Activated T-cell treated with anti-CD3 and anti-CD28 coated beads, Interleukin-2, amount 50 U/mL, for 24 hours (primary cell): ENCODE data around the gene PARM1.

Experiments used
- DNase-seq: peaks from one replicate; pipeline ENCODE4 v3.0.0-alpha.2; 2020
- H3K27ac Mint-ChIP-seq: 2 replicates; pipeline ENCODE4 v1.8.0; 2020; ENCODE audit warnings: mild to moderate bottlenecking, mixed read lengths
- H3K27me3 Mint-ChIP-seq: 2 replicates; pipeline ENCODE4 v1.8.0; 2020; ENCODE audit warnings: mixed read lengths
- H3K36me3 Mint-ChIP-seq: 2 replicates; pipeline ENCODE4 v1.8.0; 2020; ENCODE audit warnings: low read depth, mixed read lengths
- H3K4me1 Mint-ChIP-seq: 2 replicates; pipeline ENCODE4 v1.8.0; 2020; ENCODE audit warnings: low read depth, mixed read lengths
- H3K4me3 Mint-ChIP-seq: 2 replicates; pipeline ENCODE4 v1.8.0; 2020; ENCODE audit warnings: mild to moderate bottlenecking, moderate library complexity, mixed read lengths
- H3K9me3 Mint-ChIP-seq: 2 replicates; pipeline ENCODE4 v1.8.0; 2020; ENCODE audit warnings: mixed read lengths

The PARM1 gene

GRCh38 chr4:75016472-75016871 is 83.6 kb downstream of the PARM1 start:
- Mint-ChIP-seq H3K27ac (no peak overlapping the region), H3K9me3 (no peaks in the 10 kb centered on the region), H3K27me3 (no peaks in the 10 kb centered on the region), H3K36me3 (no peaks in the 10 kb centered on the region), H3K4me3 (no peak overlapping the region), H3K4me1 (no peaks in the 10 kb centered on the region)
- DNase-seq = no peak

DNA sequence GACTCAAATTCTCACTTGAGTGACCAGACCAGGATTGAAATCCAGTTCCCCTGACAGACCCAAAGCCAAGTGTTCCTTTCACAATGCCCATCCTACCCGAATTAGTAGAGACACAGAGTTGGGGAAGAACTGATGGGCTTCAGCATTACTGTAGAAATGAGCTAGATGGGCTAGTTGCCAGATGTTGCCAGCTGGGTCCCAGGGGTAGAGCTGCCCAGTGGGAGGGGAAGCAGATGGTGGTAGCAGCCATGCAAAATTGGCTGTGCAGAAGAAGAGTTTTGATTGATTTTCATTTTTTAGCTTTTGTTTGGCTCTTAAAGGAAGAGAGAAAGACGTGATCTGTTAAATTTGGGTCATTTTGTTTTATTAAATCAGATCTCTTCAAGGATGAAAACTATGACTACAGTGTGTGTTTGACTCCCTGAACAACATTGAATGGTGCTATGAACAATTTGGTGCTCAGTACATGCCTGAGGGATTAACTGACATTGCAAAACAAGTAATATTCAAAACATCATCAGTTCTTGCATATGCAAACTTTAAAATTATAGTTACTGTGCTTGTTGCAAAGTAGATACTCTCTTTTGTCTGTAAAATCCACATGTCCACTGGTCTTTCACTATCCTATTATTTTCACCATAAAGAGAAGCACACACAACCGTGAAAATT is 86.0 kb downstream of the PARM1 start:
- Mint-ChIP-seq H3K36me3 (no peaks in the 10 kb centered on the region), H3K9me3 (no peaks in the 10 kb centered on the region), H3K27me3 (no peaks in the 10 kb centered on the region), H3K4me3 (no peak overlapping the region), H3K4me1 (no peaks in the 10 kb centered on the region), H3K27ac (no peak overlapping the region)
- no peak for DNase-seq

DNA sequence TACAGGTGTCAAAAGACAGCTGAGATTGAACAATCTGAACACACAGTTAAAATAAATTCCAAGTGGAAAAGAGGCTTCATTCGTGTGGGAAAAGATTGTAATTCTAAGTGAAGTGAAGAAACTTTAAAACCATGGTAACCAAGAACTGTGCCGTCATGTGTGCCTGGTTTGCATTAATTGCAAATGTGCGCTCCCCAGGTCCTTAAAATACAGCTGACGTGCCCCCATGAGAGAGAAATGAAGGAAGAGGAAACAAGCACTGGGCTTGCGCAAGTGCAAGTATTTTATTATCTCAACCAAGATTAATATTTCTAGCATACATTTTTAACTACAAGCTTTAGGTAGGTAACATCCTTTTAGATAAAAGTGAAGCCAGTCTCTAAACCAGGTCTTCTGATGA is 92.5 kb downstream of the PARM1 start:
- Mint-ChIP-seq H3K9me3 (no peaks in the 10 kb centered on the region), H3K36me3 (no peaks in the 10 kb centered on the region), H3K27ac (no peak overlapping the region), H3K4me1 (no peaks in the 10 kb centered on the region), H3K27me3 (no peaks in the 10 kb centered on the region), H3K4me3 (no peak overlapping the region)
- no peak for DNase-seq

DNA sequence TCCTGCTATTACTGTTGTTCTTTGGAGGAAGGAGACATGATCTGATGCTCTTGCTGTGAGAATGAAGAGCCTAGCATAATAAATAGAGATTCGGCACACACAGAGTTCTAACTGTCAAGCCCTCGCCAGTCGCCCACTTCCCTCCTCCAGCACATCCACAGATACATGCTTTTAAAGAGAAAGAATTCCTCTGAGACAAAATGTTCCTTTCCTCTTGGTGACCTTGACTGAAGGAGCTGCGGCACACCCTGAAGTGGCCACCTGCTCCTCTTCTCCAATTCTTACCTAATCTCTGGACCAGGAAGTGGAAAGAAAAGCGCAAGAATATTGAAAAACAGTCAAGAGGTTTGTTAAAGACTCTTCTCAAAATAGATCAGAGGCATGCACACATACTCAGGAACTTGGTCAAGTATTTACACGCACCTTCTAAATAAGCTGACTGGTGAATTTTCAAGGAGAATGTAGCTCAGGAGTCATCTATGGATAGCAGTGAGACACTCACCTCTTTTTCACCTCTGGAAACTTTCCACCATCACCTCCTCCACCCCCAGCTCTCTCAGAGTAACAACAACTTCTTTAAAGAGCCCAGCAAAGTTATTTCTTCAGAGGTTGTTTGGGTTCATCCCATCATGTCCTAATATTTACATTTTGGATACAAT is 95.4 kb downstream of the PARM1 start:
- Mint-ChIP-seq H3K4me1 (no peaks in the 10 kb centered on the region), H3K9me3 (no peaks in the 10 kb centered on the region), H3K4me3 (no peak overlapping the region), H3K36me3 (no peaks in the 10 kb centered on the region), H3K27ac (no peak overlapping the region), H3K27me3 (no peaks in the 10 kb centered on the region)
- DNase-seq = no peak

- no peaks in the 10 kb centered on the region for H3K36me3 Mint-ChIP-seq
- no peaks in the 10 kb centered on the region for H3K4me1 Mint-ChIP-seq
Observed at GRCh38 chr4:75030028-75030427, 97.1 kb downstream of the PARM1 start.

DNA sequence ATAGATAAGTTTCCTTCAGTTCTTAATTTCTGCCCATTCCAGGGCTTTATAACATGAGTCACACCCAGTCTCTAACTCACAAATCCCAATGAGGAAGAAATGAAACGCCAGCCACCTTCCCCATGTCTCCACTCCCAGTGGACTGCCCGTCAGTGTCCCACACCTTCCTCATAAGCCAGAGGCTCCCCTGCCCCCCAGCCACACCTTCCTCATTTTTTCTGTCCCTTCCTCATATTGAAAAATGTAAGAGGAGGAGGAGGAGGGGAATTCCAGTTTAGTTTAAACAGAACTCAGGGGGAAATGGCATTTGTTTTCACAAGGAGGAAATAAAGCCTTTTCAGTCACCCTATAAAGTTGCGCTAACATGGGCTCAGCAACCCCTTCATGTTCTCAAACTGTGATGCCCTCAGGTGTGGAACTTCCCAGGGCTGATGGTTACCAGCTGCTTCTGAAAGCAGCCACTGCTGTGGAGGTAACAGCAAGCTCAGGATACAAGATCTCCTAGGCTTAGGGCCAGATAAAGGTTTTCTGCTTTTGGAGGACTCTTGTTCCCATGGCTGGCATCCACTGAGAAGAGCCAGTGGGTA is 97.8 kb downstream of the PARM1 start:
- no peak overlapping the region for H3K4me3 Mint-ChIP-seq
- DNase-seq = no peak
- H3K9me3 Mint-ChIP-seq = no peaks in the 10 kb centered on the region
- H3K27me3 Mint-ChIP-seq = no peaks in the 10 kb centered on the region
- H3K36me3 Mint-ChIP-seq = no peaks in the 10 kb centered on the region
- no peak overlapping the region for H3K27ac Mint-ChIP-seq
- no peaks in the 10 kb centered on the region for H3K4me1 Mint-ChIP-seq

More at GRCh38 chr4:75030028-75030427, 97.1 kb downstream of the PARM1 start:
- Mint-ChIP-seq H3K4me3 (no peak overlapping the region), H3K27me3 (no peaks in the 10 kb centered on the region), H3K27ac (no peak overlapping the region), H3K9me3 (no peaks in the 10 kb centered on the region)
- no peak for DNase-seq

DNA sequence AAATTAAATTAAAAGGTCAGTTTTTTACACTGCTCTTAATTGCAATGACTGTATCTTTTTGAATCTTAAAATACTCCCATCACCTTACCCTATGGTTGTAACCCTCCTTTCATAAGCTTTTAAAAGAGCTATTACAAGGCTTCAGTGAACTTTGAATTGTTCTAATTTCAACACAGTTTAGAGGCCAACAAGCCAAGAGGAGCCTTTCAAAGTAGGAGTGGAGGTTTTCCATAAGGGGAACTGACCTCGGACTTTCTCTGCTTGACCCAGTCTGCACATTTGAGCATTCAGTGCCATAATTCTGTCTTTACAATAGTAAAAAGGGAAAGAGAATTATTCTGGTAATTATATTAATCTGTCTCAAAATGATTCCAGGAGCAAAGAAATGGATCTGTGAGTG is 98.9 kb downstream of the PARM1 start:
- Mint-ChIP-seq H3K4me1 (no peaks in the 10 kb centered on the region), H3K9me3 (no peaks in the 10 kb centered on the region), H3K27ac (no peak overlapping the region), H3K4me3 (no peak overlapping the region), H3K27me3 (no peaks in the 10 kb centered on the region), H3K36me3 (no peaks in the 10 kb centered on the region)
- no peak for DNase-seq

DNA sequence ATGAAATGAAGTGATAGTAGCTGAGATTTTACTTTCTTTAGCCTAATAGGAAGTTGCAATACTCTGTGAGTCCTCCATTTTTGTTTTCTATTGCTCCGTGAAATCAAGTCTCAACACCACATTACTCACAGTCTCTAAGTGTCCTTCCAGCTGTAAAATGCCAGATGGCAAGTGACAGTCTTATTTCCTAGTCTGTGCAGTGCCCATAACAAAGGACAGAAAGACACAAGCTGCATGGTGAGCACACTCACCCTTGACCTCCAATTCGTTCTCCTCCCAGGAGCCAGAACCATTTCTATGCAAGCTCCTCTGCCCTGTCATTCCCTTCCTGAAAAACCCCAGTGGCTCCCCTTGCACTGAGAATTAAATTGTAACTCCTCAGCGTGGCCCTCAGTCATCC is 101.6 kb downstream of the PARM1 start:
- Mint-ChIP-seq H3K27ac (no peak overlapping the region), H3K4me3 (no peak overlapping the region), H3K9me3 (no peaks in the 10 kb centered on the region), H3K27me3 (no peaks in the 10 kb centered on the region), H3K36me3 (no peaks in the 10 kb centered on the region), H3K4me1 (no peaks in the 10 kb centered on the region)
- DNase-seq = no peak

DNA sequence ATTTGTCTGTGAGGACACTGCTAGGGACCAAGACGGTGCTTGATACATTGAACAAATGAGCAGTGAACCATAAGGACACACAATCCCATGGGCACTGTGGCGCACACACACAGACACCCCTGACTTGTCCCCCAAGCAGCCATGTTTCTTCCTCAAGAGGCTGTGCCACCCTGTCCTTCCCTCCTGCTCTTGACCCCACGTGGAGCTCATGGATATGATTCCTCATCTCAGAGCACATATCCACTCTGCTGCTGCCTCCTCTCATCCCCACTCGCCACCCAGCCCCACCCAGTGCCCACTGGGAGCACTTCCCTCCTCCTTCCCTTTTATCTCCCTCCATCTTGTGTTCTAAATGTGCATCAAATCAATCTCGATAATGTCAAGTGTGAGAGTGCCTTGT is 102.4 kb downstream of the PARM1 start:
- Mint-ChIP-seq H3K36me3 (no peaks in the 10 kb centered on the region), H3K4me3 (no peak overlapping the region), H3K4me1 (no peaks in the 10 kb centered on the region), H3K27ac (no peak overlapping the region), H3K9me3 (no peaks in the 10 kb centered on the region), H3K27me3 (no peaks in the 10 kb centered on the region)
- no peak for DNase-seq

GRCh38 chr4:75036046-75036830 is 103.3 kb downstream of the PARM1 start:
- H3K9me3 Mint-ChIP-seq = no peaks in the 10 kb centered on the region
- no peaks in the 10 kb centered on the region for H3K27me3 Mint-ChIP-seq
- H3K4me3 Mint-ChIP-seq = no peak overlapping the region
- DNase-seq = no peak
- no peaks in the 10 kb centered on the region for H3K36me3 Mint-ChIP-seq
- H3K4me1 Mint-ChIP-seq = no peaks in the 10 kb centered on the region
- no peak overlapping the region for H3K27ac Mint-ChIP-seq

GRCh38 chr4:75037252-75037651 is 104.3 kb downstream of the PARM1 start:
- no peaks in the 10 kb centered on the region for H3K36me3 Mint-ChIP-seq
- no peak for DNase-seq
- H3K27me3 Mint-ChIP-seq = no peaks in the 10 kb centered on the region
- no peak overlapping the region for H3K27ac Mint-ChIP-seq
- no peaks in the 10 kb centered on the region for H3K9me3 Mint-ChIP-seq
- H3K4me1 Mint-ChIP-seq = no peaks in the 10 kb centered on the region
- H3K4me3 Mint-ChIP-seq = no peak overlapping the region

GRCh38 chr4:75038376-75038775 is 105.5 kb downstream of the PARM1 start:
- H3K4me1 Mint-ChIP-seq = no peaks in the 10 kb centered on the region
- H3K27ac Mint-ChIP-seq = no peak overlapping the region
- no peaks in the 10 kb centered on the region for H3K9me3 Mint-ChIP-seq
- no peak for DNase-seq
- no peaks in the 10 kb centered on the region for H3K36me3 Mint-ChIP-seq
- H3K4me3 Mint-ChIP-seq = no peak overlapping the region
- H3K27me3 Mint-ChIP-seq = no peaks in the 10 kb centered on the region

DNA sequence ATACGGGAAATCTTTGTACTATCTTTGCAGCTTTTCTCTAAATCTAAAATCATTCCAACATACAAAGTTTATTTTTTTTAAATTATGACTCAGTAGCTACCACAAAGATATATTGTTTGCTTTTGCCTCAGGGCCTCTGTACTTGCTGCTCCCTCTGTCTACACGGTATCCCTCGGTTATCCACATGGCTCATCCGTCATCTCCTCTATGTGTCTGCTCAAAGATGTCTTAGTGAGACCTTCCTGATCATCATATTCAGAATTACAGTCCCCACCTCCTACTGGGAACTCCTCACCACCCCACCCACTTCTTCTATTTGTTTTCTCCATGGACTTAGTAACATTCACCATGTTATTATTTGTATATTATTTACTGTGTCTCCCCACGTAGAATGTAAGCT is 107.8 kb downstream of the PARM1 start:
- no peaks in the 10 kb centered on the region for H3K27me3 Mint-ChIP-seq
- H3K4me3 Mint-ChIP-seq = no peak overlapping the region
- H3K27ac Mint-ChIP-seq = no peak overlapping the region
- no peaks in the 10 kb centered on the region for H3K36me3 Mint-ChIP-seq
- no peaks in the 10 kb centered on the region for H3K4me1 Mint-ChIP-seq
- H3K9me3 Mint-ChIP-seq = no peaks in the 10 kb centered on the region
- no peak for DNase-seq

DNA sequence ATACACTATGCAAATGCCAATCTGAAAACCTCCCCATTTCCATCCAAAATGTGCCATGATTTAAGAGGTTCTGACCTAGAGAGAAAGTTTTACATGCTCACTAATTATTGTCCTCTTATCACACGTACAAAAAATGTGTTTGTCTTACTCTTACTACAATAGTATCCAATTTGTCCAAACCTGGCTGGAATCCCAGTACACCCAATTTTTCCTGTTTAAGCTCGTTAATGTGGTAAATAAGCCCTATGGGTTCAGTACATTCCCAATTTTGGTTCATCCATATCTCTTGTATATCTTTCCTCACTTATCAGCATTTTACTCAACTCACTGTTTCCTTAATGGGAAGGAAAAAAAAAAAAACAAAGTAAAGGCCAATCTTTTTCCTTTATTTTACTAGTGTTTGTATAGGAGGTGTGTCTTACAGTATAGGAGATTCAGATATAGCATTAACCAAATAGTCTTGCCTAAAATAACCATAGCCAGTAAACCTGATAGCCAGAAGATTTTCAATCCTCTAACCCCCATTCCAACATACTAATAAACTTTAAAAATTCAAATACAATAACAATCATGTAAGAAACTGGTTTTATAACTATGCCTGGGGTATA is 109.8 kb downstream of the PARM1 start:
- Mint-ChIP-seq H3K27me3 (no peaks in the 10 kb centered on the region), H3K9me3 (no peaks in the 10 kb centered on the region), H3K4me3 (no peak overlapping the region), H3K4me1 (no peaks in the 10 kb centered on the region), H3K27ac (no peak overlapping the region), H3K36me3 (no peaks in the 10 kb centered on the region)
- DNase-seq = no peak
